Ascending aorta (tissue), 2 donors: Measurements from ENCODE around the gene OR2H1. TPM values are rescaled to one million over a fixed set of nuclear protein-coding genes. Genes with fewer than 3 reads are reported as not detected.
"Not testable (repeated sequence)": the region's sequence is repeated elsewhere in the genome, so short reads cannot be mapped to it uniquely, and the experiment has no call there.

Source experiments
- DNase-seq, 2 donors: peaks; one replicate each; pipeline ENCODE4 v3.0.0-alpha.2; 2019; ENCODE audit warnings: low spot score in 2 of 2
- H3K27ac ChIP-seq, 2 donors: fragments of 200-600 bp; sonication (generic); one replicate each; pipeline ENCODE4 v1.5.1; 2016 to 2017; ENCODE audit warnings: mild to moderate bottlenecking in 1 of 2
- H3K27me3 ChIP-seq: fragments of 200-600 bp; sonication (generic); one replicate; pipeline ENCODE4 v1.5.1; 2017
- H3K36me3 ChIP-seq, 2 donors: fragments of 200-600 bp; sonication (generic); one replicate each; pipeline ENCODE4 v1.5.1; 2016
- H3K4me1 ChIP-seq, 2 donors: fragments of 200-600 bp; sonication (generic); one replicate each; pipeline ENCODE4 v1.5.1; 2016 to 2017; ENCODE audit warnings: mild to moderate bottlenecking in 1 of 2
- H3K4me3 ChIP-seq, 2 donors: fragments of 200-600 bp; sonication (generic); one replicate each; pipeline ENCODE4 v1.5.1; 2016 to 2017; ENCODE audit warnings: mild to moderate bottlenecking in 1 of 2
- H3K9me3 ChIP-seq, 2 donors: fragments of 200-600 bp; sonication (generic); one replicate each; pipeline ENCODE4 v1.5.1; 2016
- CTCF ChIP-seq, 3 experiments: fragments of 200-600 bp in 2 of 3; fragments of 450-650 bp in 1 of 3; sonication (generic) in 2 of 3; IDR thresholded peaks; one replicate each; pipeline ENCODE4 v1.5.1; 2016 to 2019; ENCODE audit warnings: antibody characterized with exemption in 3 of 3, mild to moderate bottlenecking in 1 of 3, moderate library complexity in 1 of 3
- intact Hi-C: fragments of 100-400 bp; cut with DNase I; formaldehyde crosslinking; loops from one replicate; pipeline ENCODE4 v1.15.1; 2023
- total RNA-seq: library from RNA; depleted of rRNA; stranded (reverse); fragments of >200 nt; gene quantifications from one replicate; pipeline ENCODE4 v1.1.0, GENCODE V29; 2016

Gene OR2H1
- total RNA-seq, 1 donor from 2014 or later, result not detected

- Histone ChIP-seq H3K27me3 (no peaks in the 10 kb centered on the region), H3K27ac (no peak overlapping the region), H3K4me1 (no peaks in the 10 kb centered on the region), H3K9me3 (no peaks in the 10 kb centered on the region), H3K36me3 (no peaks in the 10 kb centered on the region), H3K4me3 (no peak overlapping the region)
- intact Hi-C loops, result no loop called here
- no peak for DNase-seq
- TF ChIP-seq CTCF (IDR thresholded peaks at IDR 0.05), result no peak
Measured at GRCh38 chr6:29425075-29425474, 31.9 kb upstream of the OR2H1 start.

GRCh38 chr6:29426654-29427053 lies 30.3 kb upstream of the OR2H1 start:
- H3K36me3 ChIP-seq, result no peaks in the 10 kb centered on the region
- H3K4me3 ChIP-seq, result no peak overlapping the region
- no peaks in the 10 kb centered on the region for H3K27me3 ChIP-seq
- H3K4me1 ChIP-seq, result no peaks in the 10 kb centered on the region
- TF ChIP-seq CTCF (IDR thresholded peaks at IDR 0.05), result no peak
- no peaks in the 10 kb centered on the region for H3K9me3 ChIP-seq
- no peak overlapping the region for H3K27ac ChIP-seq
- intact Hi-C loops, result no loop called here
- no peak for DNase-seq

DNA sequence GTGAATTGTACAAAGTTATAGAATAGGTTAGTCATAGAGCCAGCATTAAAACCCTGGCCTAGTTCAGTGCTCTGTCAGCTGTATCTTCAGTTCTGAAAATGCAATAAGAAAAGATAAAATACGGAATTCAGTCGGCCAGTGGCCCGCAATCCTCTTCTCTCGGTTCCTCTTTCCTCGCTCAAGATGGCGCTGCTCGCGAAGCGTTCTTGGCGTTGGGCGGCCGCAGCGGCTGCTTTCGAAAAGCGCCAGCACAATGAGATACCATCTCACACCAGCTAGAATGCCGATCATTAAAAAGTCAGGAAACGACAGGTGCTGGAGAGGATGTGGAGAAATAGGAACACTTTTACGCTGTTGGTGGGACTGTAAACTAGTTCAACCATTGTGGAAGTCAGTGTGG lies 20.2 kb upstream of the OR2H1 start:
- H3K4me1 ChIP-seq, H3K4me3 ChIP-seq, H3K36me3 ChIP-seq, DNase-seq, intact Hi-C loops, H3K27ac ChIP-seq, H3K27me3 ChIP-seq, H3K9me3 ChIP-seq: not testable (repeated sequence)

DNA sequence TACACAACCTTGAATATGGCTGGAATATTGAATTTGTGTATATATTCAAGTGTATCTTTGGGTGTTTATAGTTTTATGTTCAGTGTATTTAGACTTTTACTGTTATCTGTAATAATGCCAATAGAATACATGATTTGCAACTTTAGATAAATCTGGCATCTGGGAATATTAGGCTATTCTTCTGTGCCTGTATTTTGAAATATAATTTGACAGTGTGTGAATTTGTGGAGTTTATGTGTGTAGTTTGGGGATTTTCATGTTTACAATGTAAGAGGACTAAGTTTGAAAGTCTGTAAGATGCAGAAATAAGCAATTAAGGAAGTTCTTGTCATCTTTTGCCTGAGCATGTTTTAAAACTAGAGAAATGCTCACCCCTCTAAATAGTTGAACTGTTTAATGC lies 17.9 kb upstream of the OR2H1 start, which contains the start of gene OR10C1:
Gene OR10C1, plus strand, starts transcription at position 301 of the 400 bp plus-strand sequence. CDS start 710 bp downstream, outside the sequence.
- Histone ChIP-seq H3K27ac (no peak within 1 kb of the TSS), H3K4me1 (no peaks in the 10 kb centered on the region), H3K27me3 (no peaks in the 10 kb centered on the region), H3K4me3 (no peak within 1 kb of the TSS), H3K36me3 (no peaks in the 10 kb centered on the region), H3K9me3 (no peaks in the 10 kb centered on the region)
- no peak for TF ChIP-seq CTCF (IDR thresholded peaks at IDR 0.05)
- intact Hi-C loops, result no loop called here
- DNase-seq, result no peak

DNA sequence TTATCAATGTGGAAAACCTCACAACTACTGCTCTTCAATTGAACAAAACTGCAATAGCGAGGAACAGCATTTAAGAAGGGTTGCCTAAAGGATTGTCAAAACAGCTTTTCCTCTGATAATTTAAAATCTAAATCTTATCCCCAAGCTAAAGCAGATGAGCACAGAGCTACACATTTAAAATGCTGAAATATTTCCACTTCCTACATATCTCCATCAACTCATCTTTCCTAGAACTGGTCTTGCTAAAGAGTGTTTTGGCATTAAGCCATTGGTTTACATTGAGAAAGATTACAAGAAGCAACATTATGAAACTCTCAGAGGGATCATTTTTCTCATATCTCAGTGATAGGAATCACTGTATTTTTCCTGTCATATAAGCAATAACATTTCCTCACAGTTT lies 14.2 kb upstream of the OR2H1 start:
- no peaks in the 10 kb centered on the region for H3K36me3 ChIP-seq
- H3K9me3 ChIP-seq, result no peaks in the 10 kb centered on the region
- no peaks in the 10 kb centered on the region for H3K4me1 ChIP-seq
- no peak overlapping the region for H3K27ac ChIP-seq
- intact Hi-C loops, result no loop called here
- no peak for TF ChIP-seq CTCF (IDR thresholded peaks at IDR 0.05)
- H3K27me3 ChIP-seq, result no peaks in the 10 kb centered on the region
- no peak overlapping the region for H3K4me3 ChIP-seq
- DNase-seq, result no peak

- H3K36me3 ChIP-seq, DNase-seq, H3K4me1 ChIP-seq, H3K4me3 ChIP-seq, H3K27me3 ChIP-seq, H3K27ac ChIP-seq, H3K9me3 ChIP-seq, intact Hi-C loops: not testable (repeated sequence)
Measured at GRCh38 chr6:29444031-29444430, 12.9 kb upstream of the OR2H1 start.

- Histone ChIP-seq H3K9me3 (no peaks in the 10 kb centered on the region), H3K36me3 (no peaks in the 10 kb centered on the region), H3K4me1 (no peaks in the 10 kb centered on the region), H3K4me3 (no peak overlapping the region), H3K27me3 (no peaks in the 10 kb centered on the region), H3K27ac (no peak overlapping the region)
- no peak for TF ChIP-seq CTCF (IDR thresholded peaks at IDR 0.05)
- no peak for DNase-seq
- intact Hi-C loops, result no loop called here
Measured at GRCh38 chr6:29447670-29448069, 9.3 kb upstream of the OR2H1 start.
